Measurements from ENCODE around the gene GOLGA7B. TPM values are rescaled to one million over a fixed set of nuclear protein-coding genes. Genes with fewer than 3 reads are reported as not detected.

GOLGA7B gene
- total and polyA plus RNA-seq, 9 of the 15 experiments (the other 6 are each of a cell fraction or from before 2014, with no cell fraction given) = 0.03 to 0.07 (median 0.04) TPM; not detected in 3

DNA sequence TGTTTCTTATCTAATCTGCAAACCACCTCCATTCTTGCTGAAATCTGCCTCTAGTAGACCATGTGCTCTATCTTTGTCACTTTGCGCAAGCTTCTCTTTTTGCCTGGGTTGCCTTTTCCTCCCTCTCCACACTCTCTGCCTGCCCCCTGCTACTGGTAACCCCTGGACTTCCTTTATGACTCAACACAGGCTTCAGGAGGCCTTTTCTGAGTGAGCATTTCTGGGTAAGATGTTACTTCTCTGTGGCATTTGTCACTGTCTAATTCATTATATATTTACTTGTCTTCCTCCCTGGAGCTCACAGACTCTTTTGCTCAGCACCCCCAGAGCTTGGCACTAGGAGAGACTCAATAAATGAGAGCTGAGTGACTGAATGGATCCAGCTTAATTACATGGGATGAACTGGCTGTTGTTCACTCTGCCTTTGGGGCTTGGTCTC, 8.4 kb downstream of the GOLGA7B start (continued):
- no peak for TF ChIP-seq ZNF384 (IDR thresholded peaks at IDR 0.05; ENCODE audit: low read depth, low read length)
- TF ChIP-seq SPI1 (IDR thresholded peaks at IDR 0.05; ENCODE audit: borderline replicate concordance, low read depth, low read length) = no peak
- TF ChIP-seq, protein P1, sequence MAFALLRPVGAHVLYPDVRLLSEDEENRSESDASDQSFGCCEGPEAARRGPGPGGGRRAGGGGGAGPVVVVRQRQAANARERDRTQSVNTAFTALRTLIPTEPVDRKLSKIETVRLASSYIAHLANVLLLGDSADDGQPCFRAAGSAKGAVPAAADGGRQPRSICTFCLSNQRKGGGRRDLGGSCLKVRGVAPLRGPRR (CRISPR knock-in tag; IDR thresholded peaks at IDR 0.05) = no peak
- no peak for TF ChIP-seq MTA2 (IDR thresholded peaks at IDR 0.05; ENCODE audit: low read depth)
- TF ChIP-seq FOSL1 (tag; conservative IDR thresholded peaks at IDR 0.05) = no peak
- 0 out of 4 replicates have a peak, but pooled peaks of 1 of the 2 experiments have one; percentile 40 for TF ChIP-seq RCOR1 (IDR thresholded peaks at IDR 0.05; ENCODE audit: borderline replicate concordance in 1 of 2, low read depth in 2 of 2, low read length in 2 of 2)
- TF ChIP-seq KDM1A (IDR thresholded peaks at IDR 0.05) = 0 out of 4 replicates have a peak, but pooled peaks of 1 of the 2 experiments have one; percentile 26
- TF ChIP-seq, protein P2, sequence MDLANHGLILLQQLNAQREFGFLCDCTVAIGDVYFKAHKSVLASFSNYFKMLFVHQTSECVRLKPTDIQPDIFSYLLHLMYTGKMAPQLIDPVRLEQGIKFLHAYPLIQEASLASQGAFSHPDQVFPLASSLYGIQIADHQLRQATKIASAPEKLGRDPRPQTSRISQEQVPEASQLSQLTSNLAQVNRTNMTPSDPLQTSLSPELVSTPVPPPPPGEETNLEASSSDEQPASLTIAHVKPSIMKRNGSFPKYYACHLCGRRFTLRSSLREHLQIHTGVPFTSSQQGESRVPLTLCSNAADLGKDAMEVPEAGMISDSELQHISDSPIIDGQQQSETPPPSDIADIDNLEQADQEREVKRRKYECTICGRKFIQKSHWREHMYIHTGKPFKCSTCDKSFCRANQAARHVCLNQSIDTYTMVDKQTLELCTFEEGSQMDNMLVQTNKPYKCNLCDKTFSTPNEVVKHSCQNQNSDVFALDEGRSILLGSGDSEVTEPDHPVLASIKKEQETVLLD (IDR thresholded peaks at IDR 0.05) = no peak

DNA sequence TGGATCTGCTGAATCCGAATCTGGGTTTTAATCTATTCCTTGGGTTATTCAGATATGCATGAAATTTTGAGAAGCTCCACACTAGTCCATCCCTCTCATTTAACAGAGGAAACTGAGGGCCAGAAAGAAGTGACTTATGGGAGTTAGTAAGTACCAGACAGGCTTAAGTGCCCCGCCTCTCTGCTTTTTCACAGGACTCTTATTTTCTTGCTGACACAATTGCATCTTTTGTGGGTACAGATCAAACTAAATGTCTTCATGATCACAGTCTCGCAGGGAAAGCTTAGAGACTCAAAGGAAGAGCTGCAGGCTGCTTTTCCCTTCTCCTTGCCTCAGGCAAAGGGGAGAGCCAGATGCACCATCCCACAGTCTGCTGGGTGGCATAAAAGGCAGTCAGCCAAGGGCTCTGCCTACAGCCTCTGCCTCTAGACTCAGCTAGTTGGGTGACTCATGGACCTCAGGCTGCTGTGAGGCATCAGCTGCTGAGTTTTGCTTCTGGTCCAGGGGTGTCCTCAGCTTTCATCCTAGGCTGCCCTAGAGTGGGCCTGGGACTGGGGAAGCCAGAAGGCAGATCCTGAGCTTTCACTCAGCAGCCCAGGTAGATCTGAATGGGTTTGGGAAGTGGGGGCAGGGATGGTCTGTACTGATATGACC, 11.6 kb downstream of the GOLGA7B start:
- Histone ChIP-seq H3K4me2 (ENCODE audit: insufficient read depth, low read length) (no peak overlapping the region), H2AFZ (ENCODE audit: low read depth, low read length) (no peak overlapping the region), H3K36me3 (ENCODE audit: control insufficient read depth, insufficient read depth, low read length) (no peaks in the 10 kb centered on the region), H3K27ac (ENCODE audit: extremely low read depth, low read depth, low read length) (no peak overlapping the region), H3K9ac (ENCODE audit: insufficient read depth in 1 of 2, low read depth in 2 of 2, low read length in 2 of 2) (no peak overlapping the region), H3K9me3 (replicated peaks; ENCODE audit: control insufficient read depth, insufficient read depth, low read depth, low read length) (no peaks in the 10 kb centered on the region), H3K4me3 (no peak overlapping the region), H3K27me3 (ENCODE audit: control insufficient read depth in 2 of 2, insufficient read depth in 2 of 2, low read length in 2 of 2) (peaks cover 6 to 55% of the 10 kb centered on the region in 2 experiments; a peak in 4 of 5 replicates), H3K79me2 (ENCODE audit: control insufficient read depth, insufficient read depth, low read length) (no peaks in the 10 kb centered on the region), H3K9me1 (ENCODE audit: control insufficient read depth, insufficient read depth, low read length) (no peaks in the 10 kb centered on the region), H3K4me1 (replicated peaks in 1 of 2; ENCODE audit: control insufficient read depth in 2 of 2, insufficient read depth in 2 of 2, low read length in 2 of 2) (peaks cover 0 to 6% of the 10 kb centered on the region in 2 experiments; a peak in 2 of 5 replicates), H4K20me1 (replicated peaks; ENCODE audit: control insufficient read depth, insufficient read depth, low read length) (no peaks in the 10 kb centered on the region; the same call in 1 of the 2 replicates)
- ChIA-PET POLR2A (interaction anchor here (0.6 to 1.1 kb wide), 3 partner anchors 13 to 280 kb away, joined by 3 to 4 read pairs (median 3); no protein-coding TSS in a partner anchor), CTCF (ENCODE audit: low intra/inter-chr PET ratio) (no interaction called here)
- BruUV-seq (replicated peaks) = no TSS peak
- intact Hi-C loops (cut with micrococcal nuclease) (no loop called here), in situ Hi-C loops (cut with MboI) (loop anchor here (25.0 kb wide), 1 partner anchor 99 kb away; the partner anchor contains the start of gene SFRP5)
- DNase-seq (ENCODE audit: extremely low read depth in 1 of 4, low spot score in 3 of 4) (no peak), ATAC-seq (no peak), FAIRE-seq (no peak)
- WGBS (ENCODE audit: insufficient coverage, low coverage, missing lambda C conversion rate) = 5% methylated on average over 3 of the region's 3 CpGs
- TF ChIP-seq, protein P3, sequence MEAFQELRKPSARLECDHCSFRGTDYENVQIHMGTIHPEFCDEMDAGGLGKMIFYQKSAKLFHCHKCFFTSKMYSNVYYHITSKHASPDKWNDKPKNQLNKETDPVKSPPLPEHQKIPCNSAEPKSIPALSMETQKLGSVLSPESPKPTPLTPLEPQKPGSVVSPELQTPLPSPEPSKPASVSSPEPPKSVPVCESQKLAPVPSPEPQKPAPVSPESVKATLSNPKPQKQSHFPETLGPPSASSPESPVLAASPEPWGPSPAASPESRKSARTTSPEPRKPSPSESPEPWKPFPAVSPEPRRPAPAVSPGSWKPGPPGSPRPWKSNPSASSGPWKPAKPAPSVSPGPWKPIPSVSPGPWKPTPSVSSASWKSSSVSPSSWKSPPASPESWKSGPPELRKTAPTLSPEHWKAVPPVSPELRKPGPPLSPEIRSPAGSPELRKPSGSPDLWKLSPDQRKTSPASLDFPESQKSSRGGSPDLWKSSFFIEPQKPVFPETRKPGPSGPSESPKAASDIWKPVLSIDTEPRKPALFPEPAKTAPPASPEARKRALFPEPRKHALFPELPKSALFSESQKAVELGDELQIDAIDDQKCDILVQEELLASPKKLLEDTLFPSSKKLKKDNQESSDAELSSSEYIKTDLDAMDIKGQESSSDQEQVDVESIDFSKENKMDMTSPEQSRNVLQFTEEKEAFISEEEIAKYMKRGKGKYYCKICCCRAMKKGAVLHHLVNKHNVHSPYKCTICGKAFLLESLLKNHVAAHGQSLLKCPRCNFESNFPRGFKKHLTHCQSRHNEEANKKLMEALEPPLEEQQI (IDR thresholded peaks at IDR 0.05) = no peak
- TF ChIP-seq ZNF165 (CRISPR knock-in tag; IDR thresholded peaks at IDR 0.05; ENCODE audit: borderline replicate concordance) (no peak), RBM34 (IDR thresholded peaks at IDR 0.05; ENCODE audit: borderline replicate concordance, insufficient read depth, low read length) (no peak)
- TF ChIP-seq, protein P4, sequence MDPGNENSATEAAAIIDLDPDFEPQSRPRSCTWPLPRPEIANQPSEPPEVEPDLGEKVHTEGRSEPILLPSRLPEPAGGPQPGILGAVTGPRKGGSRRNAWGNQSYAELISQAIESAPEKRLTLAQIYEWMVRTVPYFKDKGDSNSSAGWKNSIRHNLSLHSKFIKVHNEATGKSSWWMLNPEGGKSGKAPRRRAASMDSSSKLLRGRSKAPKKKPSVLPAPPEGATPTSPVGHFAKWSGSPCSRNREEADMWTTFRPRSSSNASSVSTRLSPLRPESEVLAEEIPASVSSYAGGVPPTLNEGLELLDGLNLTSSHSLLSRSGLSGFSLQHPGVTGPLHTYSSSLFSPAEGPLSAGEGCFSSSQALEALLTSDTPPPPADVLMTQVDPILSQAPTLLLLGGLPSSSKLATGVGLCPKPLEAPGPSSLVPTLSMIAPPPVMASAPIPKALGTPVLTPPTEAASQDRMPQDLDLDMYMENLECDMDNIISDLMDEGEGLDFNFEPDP (CRISPR knock-in tag; IDR thresholded peaks at IDR 0.05) = no peak
- TF ChIP-seq, protein P5, sequence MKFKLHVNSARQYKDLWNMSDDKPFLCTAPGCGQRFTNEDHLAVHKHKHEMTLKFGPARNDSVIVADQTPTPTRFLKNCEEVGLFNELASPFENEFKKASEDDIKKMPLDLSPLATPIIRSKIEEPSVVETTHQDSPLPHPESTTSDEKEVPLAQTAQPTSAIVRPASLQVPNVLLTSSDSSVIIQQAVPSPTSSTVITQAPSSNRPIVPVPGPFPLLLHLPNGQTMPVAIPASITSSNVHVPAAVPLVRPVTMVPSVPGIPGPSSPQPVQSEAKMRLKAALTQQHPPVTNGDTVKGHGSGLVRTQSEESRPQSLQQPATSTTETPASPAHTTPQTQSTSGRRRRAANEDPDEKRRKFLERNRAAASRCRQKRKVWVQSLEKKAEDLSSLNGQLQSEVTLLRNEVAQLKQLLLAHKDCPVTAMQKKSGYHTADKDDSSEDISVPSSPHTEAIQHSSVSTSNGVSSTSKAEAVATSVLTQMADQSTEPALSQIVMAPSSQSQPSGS (CRISPR knock-in tag; IDR thresholded peaks at IDR 0.05) = no peak

All from K562 (cell line).